ENCODE results near the gene WWOX. TPM values are rescaled to one million over a fixed set of nuclear protein-coding genes. Genes with fewer than 3 reads are reported as not detected.

Gene WWOX
- total and polyA plus RNA-seq, 2 donors (not counting 3 experiments of a cell fraction or from before 2014, with no cell fraction given), result 6.2 to 12.5 TPM

GRCh38 chr16:78246559-78246958 is 147.1 kb downstream of the WWOX start:
- Histone ChIP-seq H4K20me1 (replicated peaks; ENCODE audit: control insufficient read depth, extremely low read depth, insufficient read depth, low read length) (no peaks in the 10 kb centered on the region), H3K9ac (replicated peaks; ENCODE audit: extremely low read depth, insufficient read depth, low read length) (no peak overlapping the region), H3K27ac (ENCODE audit: insufficient read depth, low read depth, low read length) (no peak overlapping the region), H3K36me3 (ENCODE audit: control insufficient read depth in 2 of 2, extremely low read depth in 1 of 2, insufficient read depth in 2 of 2, low read length in 2 of 2) (no peaks in the 10 kb centered on the region), H3K4me1 (ENCODE audit: control insufficient read depth, extremely low read depth, insufficient read depth, low read length) (no peaks in the 10 kb centered on the region), H3K4me3 (replicated peaks in 1 of 3; ENCODE audit: insufficient read depth in 1 of 3, low read depth in 1 of 3, low read length in 3 of 3) (no peak overlapping the region), H3K79me2 (ENCODE audit: control insufficient read depth, insufficient read depth, low read length) (no peaks in the 10 kb centered on the region), H3K27me3 (ENCODE audit: control insufficient read depth in 2 of 2, insufficient read depth in 2 of 2, low read length in 2 of 2) (no peaks in the 10 kb centered on the region), H3K4me2 (ENCODE audit: insufficient read depth, low read length) (no peak overlapping the region), H3K9me3 (replicated peaks; ENCODE audit: control insufficient read depth, insufficient read depth, low read length) (no peaks in the 10 kb centered on the region), H2AFZ (ENCODE audit: low read depth, low read length) (no peak overlapping the region), H3K9me1 (replicated peaks; ENCODE audit: control insufficient read depth, extremely low read depth, insufficient read depth, low read length) (no peaks in the 10 kb centered on the region)
- dilution Hi-C loops (cut with MboI; ENCODE audit: extremely low pct_ligation_motif_present, low sequenced_read_pairs), result no loop called here
- TF ChIP-seq CTCF (IDR thresholded peaks at IDR 0.05; ENCODE audit: extremely low read depth in 1 of 2, insufficient read depth in 1 of 2, low read depth in 1 of 2, low read length in 2 of 2) (no peak), JUN (IDR thresholded peaks at IDR 0.05; ENCODE audit: borderline replicate concordance, insufficient read depth, insufficient read length, low read depth) (no peak), MYC (IDR thresholded peaks at IDR 0.05; ENCODE audit: low read depth, low read length) (no peak), POLR2AphosphoS5 (IDR thresholded peaks at IDR 0.05; ENCODE audit: insufficient read depth, low read depth, low read length) (no peak), EZH2 (IDR thresholded peaks at IDR 0.05; ENCODE audit: borderline replicate concordance, low read depth, low read length, severe bottlenecking) (no peak), GATA2 (IDR thresholded peaks at IDR 0.05; ENCODE audit: insufficient read depth, insufficient read length, low read depth, low read length) (no peak), FOS (IDR thresholded peaks at IDR 0.05; ENCODE audit: borderline replicate concordance, insufficient read depth, low read length) (no peak), POLR2A (IDR thresholded peaks at IDR 0.05; ENCODE audit: low read depth, low read length) (no peak), MAX (IDR thresholded peaks at IDR 0.05; ENCODE audit: insufficient read depth, insufficient read length) (no peak)
- intact Hi-C loops (cut with micrococcal nuclease), result no loop called here
- ChIA-PET POLR2A (no interaction called here), CTCF (no interaction called here)
- DNase-seq (ENCODE audit: low read depth, low spot score) (no peak), FAIRE-seq (no peak)
- BruUV-seq (replicated peaks), result no TSS peak
